Panc1 (cell line): ENCODE results near the gene DPYD. TPM values are rescaled to one million over a fixed set of nuclear protein-coding genes. Genes with fewer than 3 reads are reported as not detected.
A peak's percentile ranks its signal among the peaks of the same experiment; 100 is the strongest.

ENCODE experiments used
- ATAC-seq: fragments of 200-7000 bp; cut with Tn5 transposase; 2 replicates; pipeline ENCODE4 v1.9.1; 2020; ENCODE audit warnings: mild to moderate bottlenecking, moderate library complexity
- BruUV-seq: library from RNA; stranded (reverse); fragments of 400-500 nt; replicated peaks from 2 replicates; lab custom pipeline; 2021; lab: Mats Ljungman, UMichigan
- CTCF ChIA-PET: fragments of 300-600 bp; sonication (Branson Sonifier 250); formaldehyde crosslinking; loops from one replicate; lab custom pipeline; 2022; ENCODE audit warnings: antibody characterized with exemption; lab: Charles Lee
- POLR2A ChIA-PET: fragments of 300-600 bp; sonication (Branson Sonifier 250); formaldehyde crosslinking; loops from one replicate; lab custom pipeline; 2022; ENCODE audit warnings: antibody characterized with exemption; lab: Charles Lee
- DNase-seq: peaks from one replicate; pipeline ENCODE4 v3.0.0-alpha.2; 2010; ENCODE audit warnings: low read depth, low spot score
- H3K27ac ChIP-seq: 2 replicates; pipeline ENCODE4 v1.5.1; 2011; ENCODE audit warnings: mild to moderate bottlenecking, low read length, inconsistent platforms
- H3K27me3 ChIP-seq: fragments of 200-500 bp; sonication (Bioruptor generic); 2 replicates; pipeline ENCODE4 v1.6.0; 2014; ENCODE audit warnings: low read length, inconsistent platforms; ENCODE audit not compliant: control insufficient read depth, insufficient read depth
- H3K36me3 ChIP-seq: fragments of 200-500 bp; sonication (Bioruptor generic); 2 replicates; pipeline ENCODE4 v1.5.1; 2014; ENCODE audit warnings: inconsistent platforms, mild to moderate bottlenecking, low read length, moderate library complexity; ENCODE audit not compliant: control insufficient read depth, insufficient read depth
- H3K4me1 ChIP-seq: 2 replicates; pipeline ENCODE4 v1.5.1; 2011; ENCODE audit warnings: inconsistent platforms, mild to moderate bottlenecking, low read length, moderate library complexity; ENCODE audit not compliant: control insufficient read depth, insufficient read depth
- H3K4me3 ChIP-seq, 2 experiments: 2 replicates each; pipeline ENCODE4 v1.5.1; 2011 to 2012; ENCODE audit warnings: low read depth in 2 of 2, low read length in 2 of 2, mild to moderate bottlenecking in 2 of 2, inconsistent platforms in 1 of 2, moderate library complexity in 1 of 2
- H3K9me3 ChIP-seq: fragments of 200-500 bp; sonication (Bioruptor generic); 2 replicates; pipeline ENCODE4 v1.5.1; 2014; ENCODE audit warnings: low read depth, mild to moderate bottlenecking, inconsistent platforms, low read length, moderate library complexity; ENCODE audit not compliant: control insufficient read depth, insufficient read depth
- CTCF ChIP-seq: fragments of 450-650 bp; IDR thresholded peaks from 2 replicates; pipeline ENCODE4 v1.5.1; 2017; ENCODE audit warnings: mild to moderate bottlenecking
- POLR2AphosphoS5 ChIP-seq: IDR thresholded peaks from 2 replicates; pipeline ENCODE4 v1.6.1; 2012; ENCODE audit warnings: mild to moderate bottlenecking, low read depth, low read length, moderate library complexity
- SIN3A ChIP-seq: IDR thresholded peaks from 2 replicates; pipeline ENCODE4 v1.6.1; 2012; ENCODE audit warnings: low read depth, mild to moderate bottlenecking, low read length, moderate library complexity, borderline replicate concordance; ENCODE audit not compliant: insufficient read depth
- TCF7L2 ChIP-seq: IDR thresholded peaks from 2 replicates; pipeline ENCODE4 v1.6.1; 2011; ENCODE audit warnings: mild to moderate bottlenecking, low read depth, low read length, inconsistent platforms
- in situ Hi-C: cut with HindIII; loops from 2 replicates; pipeline ENCODE4 v1.10.0; 2016; ENCODE audit warnings: low sequenced_read_pairs, low pct_unique_long_range_greater_than_20kb
- intact Hi-C: fragments of 100-400 bp; cut with micrococcal nuclease; formaldehyde crosslinking; loops from one replicate; pipeline ENCODE4 v1.10.0; 2022; ENCODE audit not compliant: unreplicated experiment
- total RNA-seq: library from RNA; stranded (reverse); gene quantifications from one replicate; pipeline ENCODE4 v1.2.1, GENCODE V29; 2021; ENCODE audit not compliant: unreplicated experiment
- TF ChIP-seq, protein P1 (sequence below), 2 experiments: IDR thresholded peaks; 2 replicates each; pipeline ENCODE4 v1.6.1; 2011 to 2012; ENCODE audit warnings: low read depth in 2 of 2, control low read depth in 1 of 2, low read length in 1 of 2, mild to moderate bottlenecking in 1 of 2, moderate library complexity in 1 of 2; ENCODE audit not compliant: insufficient read depth in 1 of 2

Gene DPYD
- total RNA-seq, 1 experiment from 2014 or later = 2.0 TPM

DNA sequence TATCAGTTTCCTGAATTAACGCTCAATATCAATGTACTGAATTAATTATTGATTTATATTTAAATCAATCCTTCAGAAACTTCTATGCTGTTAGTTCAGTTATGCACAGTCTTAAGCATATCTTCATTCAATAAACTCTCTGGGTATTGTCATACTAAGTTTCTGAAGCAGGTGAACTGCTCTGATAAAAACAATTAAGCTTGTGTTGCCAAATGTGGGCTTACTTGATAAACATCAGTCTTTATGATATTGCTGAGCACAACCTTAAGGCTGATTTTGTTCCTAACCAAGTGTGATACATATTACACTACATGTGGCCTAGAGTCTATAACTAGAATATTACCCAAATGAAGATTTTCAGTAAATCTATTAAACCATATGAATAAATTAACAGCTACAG, 67.6 kb downstream of the DPYD start:
- no peak for ATAC-seq
- intact Hi-C loops (no loop called here), in situ Hi-C loops (no loop called here)
- POLR2A ChIA-PET = no interaction called here
- DNase-seq = no peak
- Histone ChIP-seq H3K9me3 (no peaks in the 10 kb centered on the region), H3K4me3 (no peak overlapping the region), H3K27ac (no peak overlapping the region), H3K36me3 (no peaks in the 10 kb centered on the region), H3K27me3 (no peaks in the 10 kb centered on the region), H3K4me1 (no peaks in the 10 kb centered on the region; the same call in 1 of the 2 replicates)
- no TSS peak for BruUV-seq
- CTCF ChIA-PET = no interaction called here
- TF ChIP-seq TCF7L2 = no peak

DNA sequence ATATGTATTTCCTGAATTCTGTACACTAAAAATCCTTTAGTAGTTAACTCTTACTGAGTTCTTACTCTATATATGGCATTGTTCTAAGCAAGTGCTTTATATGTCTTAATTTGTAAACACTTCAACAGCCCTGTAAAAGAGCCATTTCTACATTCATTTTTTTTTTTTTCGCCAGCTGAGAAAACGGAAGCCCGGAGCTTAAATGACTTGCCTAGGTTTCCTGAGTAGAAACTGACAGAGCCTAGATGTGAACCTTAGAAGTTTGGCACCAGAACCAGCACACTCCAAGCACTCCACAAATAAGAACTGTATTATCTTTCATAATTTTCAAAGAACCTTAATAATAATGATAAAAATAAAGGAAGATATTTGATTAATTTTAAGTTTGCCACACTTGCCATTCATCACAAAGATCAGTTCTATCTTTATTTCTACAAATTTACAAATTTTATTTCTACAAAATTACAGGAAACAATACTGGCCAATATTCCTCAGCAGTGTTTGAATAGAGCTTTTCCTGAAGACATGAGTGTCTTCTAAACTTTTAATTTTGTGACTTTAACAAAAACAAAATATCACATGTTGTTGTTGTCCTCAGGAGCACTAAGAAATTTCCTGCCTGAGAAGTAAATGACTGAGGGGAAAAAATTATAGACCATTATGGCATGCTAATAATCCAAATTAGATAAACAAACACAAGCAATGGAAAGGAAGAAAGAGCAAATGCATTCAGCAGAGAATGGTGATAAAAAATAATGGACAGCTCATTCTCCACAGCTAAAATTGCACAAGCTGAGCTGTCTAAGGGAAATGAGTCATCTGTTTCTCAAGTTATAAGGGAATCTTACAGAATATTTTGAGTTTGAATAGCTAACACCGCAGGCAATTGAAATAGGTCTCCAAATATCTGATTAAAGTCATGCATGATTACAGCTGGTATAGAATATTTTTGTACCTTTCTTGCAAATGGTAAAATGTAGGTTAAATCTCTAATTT, 71.2 kb downstream of the DPYD start:
- Histone ChIP-seq H3K36me3 (no peaks in the 10 kb centered on the region), H3K9me3 (no peaks in the 10 kb centered on the region), H3K4me1 (no peaks in the 10 kb centered on the region; the same call in 1 of the 2 replicates), H3K27ac (no peak overlapping the region), H3K27me3 (no peaks in the 10 kb centered on the region), H3K4me3 (peak overlapping the region in 1 of 2 experiments; percentile 26; a peak in 1 of 4 replicates)
- no TSS peak for BruUV-seq
- in situ Hi-C loops = no loop called here
- POLR2A ChIA-PET = no interaction called here
- ATAC-seq (peak; percentile 82), DNase-seq (peak; percentile 38)
- intact Hi-C loops = no loop called here
- CTCF ChIA-PET = no interaction called here
- no peak for TF ChIP-seq POLR2AphosphoS5
- TF ChIP-seq TCF7L2 = no peak
- TF ChIP-seq, protein P1, sequence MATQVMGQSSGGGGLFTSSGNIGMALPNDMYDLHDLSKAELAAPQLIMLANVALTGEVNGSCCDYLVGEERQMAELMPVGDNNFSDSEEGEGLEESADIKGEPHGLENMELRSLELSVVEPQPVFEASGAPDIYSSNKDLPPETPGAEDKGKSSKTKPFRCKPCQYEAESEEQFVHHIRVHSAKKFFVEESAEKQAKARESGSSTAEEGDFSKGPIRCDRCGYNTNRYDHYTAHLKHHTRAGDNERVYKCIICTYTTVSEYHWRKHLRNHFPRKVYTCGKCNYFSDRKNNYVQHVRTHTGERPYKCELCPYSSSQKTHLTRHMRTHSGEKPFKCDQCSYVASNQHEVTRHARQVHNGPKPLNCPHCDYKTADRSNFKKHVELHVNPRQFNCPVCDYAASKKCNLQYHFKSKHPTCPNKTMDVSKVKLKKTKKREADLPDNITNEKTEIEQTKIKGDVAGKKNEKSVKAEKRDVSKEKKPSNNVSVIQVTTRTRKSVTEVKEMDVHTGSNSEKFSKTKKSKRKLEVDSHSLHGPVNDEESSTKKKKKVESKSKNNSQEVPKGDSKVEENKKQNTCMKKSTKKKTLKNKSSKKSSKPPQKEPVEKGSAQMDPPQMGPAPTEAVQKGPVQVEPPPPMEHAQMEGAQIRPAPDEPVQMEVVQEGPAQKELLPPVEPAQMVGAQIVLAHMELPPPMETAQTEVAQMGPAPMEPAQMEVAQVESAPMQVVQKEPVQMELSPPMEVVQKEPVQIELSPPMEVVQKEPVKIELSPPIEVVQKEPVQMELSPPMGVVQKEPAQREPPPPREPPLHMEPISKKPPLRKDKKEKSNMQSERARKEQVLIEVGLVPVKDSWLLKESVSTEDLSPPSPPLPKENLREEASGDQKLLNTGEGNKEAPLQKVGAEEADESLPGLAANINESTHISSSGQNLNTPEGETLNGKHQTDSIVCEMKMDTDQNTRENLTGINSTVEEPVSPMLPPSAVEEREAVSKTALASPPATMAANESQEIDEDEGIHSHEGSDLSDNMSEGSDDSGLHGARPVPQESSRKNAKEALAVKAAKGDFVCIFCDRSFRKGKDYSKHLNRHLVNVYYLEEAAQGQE (IDR thresholded peaks at IDR 0.05; ENCODE audit: insufficient read depth in 1 of 2, low read depth in 2 of 2, low read length in 1 of 2) = no peak
- TF ChIP-seq CTCF = no peak
- no peak for TF ChIP-seq SIN3A

DNA sequence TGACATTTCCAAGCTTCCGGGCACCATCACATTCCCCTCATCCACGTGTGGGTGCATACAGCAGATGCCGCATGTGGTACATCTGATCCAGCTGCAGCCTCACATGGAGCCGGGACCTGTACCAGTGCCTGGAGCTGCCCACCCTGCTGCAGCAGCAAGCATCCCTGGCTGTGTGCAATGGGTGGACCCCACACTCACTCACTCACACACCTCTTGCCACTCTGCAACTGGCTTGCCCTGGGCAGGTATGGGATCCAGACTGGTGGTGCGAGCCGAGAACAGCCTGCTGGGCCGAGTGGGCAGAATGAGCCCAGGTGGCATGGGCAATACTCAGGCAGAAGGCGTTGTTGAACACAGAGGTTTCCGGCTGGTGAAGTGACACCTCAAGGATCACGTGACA, 75.0 kb downstream of the DPYD start:
- in situ Hi-C loops = no loop called here

More for the DNA sequence above, 75.0 kb downstream of the DPYD start:
- Histone ChIP-seq H3K4me3 (no peak overlapping the region), H3K27me3 (no peaks in the 10 kb centered on the region), H3K36me3 (no peaks in the 10 kb centered on the region), H3K9me3 (no peaks in the 10 kb centered on the region), H3K4me1 (no peaks in the 10 kb centered on the region; the same call in 1 of the 2 replicates), H3K27ac (no peak overlapping the region)
- POLR2A ChIA-PET = no interaction called here
- no TSS peak for BruUV-seq
- CTCF ChIA-PET = no interaction called here
- intact Hi-C loops = no loop called here
- DNase-seq = no peak
- no peak for ATAC-seq
- TF ChIP-seq CTCF (no peak), POLR2AphosphoS5 (no peak), SIN3A (no peak), TCF7L2 (no peak)
- TF ChIP-seq, protein P1 (IDR thresholded peaks at IDR 0.05; ENCODE audit: insufficient read depth in 1 of 2, low read depth in 2 of 2, low read length in 1 of 2) = no peak
